HG02840 (cell line): Measurements from ENCODE around the gene APBA3.

Experiments
- ATAC-seq: cut with Tn5 transposase; IDR thresholded peaks from one replicate; pipeline ENCODE4 v1.9.1; 2021; ENCODE audit warnings: mild to moderate bottlenecking, moderate library complexity, moderate number of reproducible peaks; ENCODE audit not compliant: unreplicated experiment, low FRiP score

The APBA3 gene

GRCh38 chr19:3788996-3789778 lies 27.7 kb upstream of the APBA3 start:
- no peak for ATAC-seq

GRCh38 chr19:3785938-3786824 lies 24.7 kb upstream of the APBA3 start, which contains the start of gene MATK:
Gene MATK, minus strand, starts transcription at chr19:3786381. Its CDS starts 1,246 bp downstream, at chr19:3785135.
- ATAC-seq = no peak

GRCh38 chr19:3785451-3785937 lies 24.0 kb upstream of the APBA3 start:
- ATAC-seq = no peak

GRCh38 chr19:3784607-3785450 lies 23.3 kb upstream of the APBA3 start:
- no peak for ATAC-seq

- no peak for ATAC-seq
Observed at GRCh38 chr19:3783660-3784584, 22.4 kb upstream of the APBA3 start.

GRCh38 chr19:3782903-3783302 lies 21.4 kb upstream of the APBA3 start:
- ATAC-seq = no peak

- no peak for ATAC-seq
Observed at GRCh38 chr19:3782330-3782729, 20.8 kb upstream of the APBA3 start.

GRCh38 chr19:3781603-3782002 lies 20.1 kb upstream of the APBA3 start:
- no peak for ATAC-seq

GRCh38 chr19:3780786-3781304 lies 19.4 kb upstream of the APBA3 start:
- ATAC-seq = no peak

GRCh38 chr19:3778899-3779723 lies 17.6 kb upstream of the APBA3 start:
- ATAC-seq = no peak

- ATAC-seq = no peak
Observed at GRCh38 chr19:3778104-3778867, 16.8 kb upstream of the APBA3 start.

GRCh38 chr19:3776479-3777040 lies 15.1 kb upstream of the APBA3 start:
- ATAC-seq = no peak

GRCh38 chr19:3775831-3776230 lies 14.3 kb upstream of the APBA3 start:
- no peak for ATAC-seq

GRCh38 chr19:3775374-3775711 lies 13.9 kb upstream of the APBA3 start:
- no peak for ATAC-seq

- ATAC-seq = no peak
Observed at GRCh38 chr19:3774621-3775373, 13.3 kb upstream of the APBA3 start.

- no peak for ATAC-seq
Observed at GRCh38 chr19:3773814-3774515, 12.5 kb upstream of the APBA3 start.
